Trophoblast cell (in vitro differentiated cells and primary cell): ENCODE measurements around the gene CDSN.

ENCODE experiments used
- DNase-seq, 2 donors: peaks; one replicate each; pipeline ENCODE4 v3.0.0-alpha.2; 2016
- H2AFZ ChIP-seq: 2 replicates; pipeline ENCODE4 v1.6.1; 2013; ENCODE audit warnings: low read length, moderate library complexity, mild to moderate bottlenecking; ENCODE audit not compliant: insufficient read depth, poor library complexity
- H2AK5ac ChIP-seq: 2 replicates; pipeline ENCODE4 v1.6.1; 2013; ENCODE audit warnings: mild to moderate bottlenecking, low read length
- H2BK120ac ChIP-seq: 2 replicates; pipeline ENCODE4 v1.6.1; 2013; ENCODE audit warnings: low read length, mild to moderate bottlenecking, moderate library complexity; ENCODE audit not compliant: insufficient read depth, poor library complexity
- H2BK12ac ChIP-seq: 2 replicates; pipeline ENCODE4 v1.6.1; 2013; ENCODE audit warnings: mild to moderate bottlenecking, low read length, moderate library complexity
- H2BK5ac ChIP-seq: 2 replicates; pipeline ENCODE4 v1.6.1; 2013; ENCODE audit warnings: low read length, low read depth, moderate library complexity, mild to moderate bottlenecking; ENCODE audit not compliant: poor library complexity
- H3K14ac ChIP-seq: 2 replicates; pipeline ENCODE4 v1.6.1; 2013; ENCODE audit warnings: mild to moderate bottlenecking, low read length
- H3K18ac ChIP-seq: 2 replicates; pipeline ENCODE4 v1.6.1; 2013; ENCODE audit warnings: mild to moderate bottlenecking, low read length
- H3K23ac ChIP-seq: 2 replicates; pipeline ENCODE4 v1.6.1; 2013; ENCODE audit warnings: low read length
- H3K27ac ChIP-seq: 2 replicates; pipeline ENCODE4 v1.5.1; 2013; ENCODE audit warnings: low read depth, mild to moderate bottlenecking, inconsistent platforms, low read length, moderate library complexity
- H3K27me3 ChIP-seq: 2 replicates; pipeline ENCODE4 v1.6.1; 2013; ENCODE audit warnings: inconsistent platforms, mild to moderate bottlenecking, low read length, moderate library complexity; ENCODE audit not compliant: insufficient read depth
- H3K36me3 ChIP-seq, 2 experiments: 1 replicate in 1 of 2; 2 replicates in 1 of 2; pipeline ENCODE4 v1.6.1; 2013; ENCODE audit warnings: low read length in 2 of 2, mild to moderate bottlenecking in 2 of 2, moderate library complexity in 1 of 2; ENCODE audit not compliant: insufficient read depth in 2 of 2, control insufficient read depth in 1 of 2
- H3K4ac ChIP-seq: 2 replicates; pipeline ENCODE4 v1.6.1; 2013; ENCODE audit warnings: low read depth, mild to moderate bottlenecking, low read length, moderate library complexity
- H3K4me1 ChIP-seq, 2 experiments: 1 replicate in 1 of 2; 2 replicates in 1 of 2; pipeline ENCODE4 v1.6.1; 2013; ENCODE audit warnings: low read length in 2 of 2, mild to moderate bottlenecking in 2 of 2, moderate library complexity in 1 of 2; ENCODE audit not compliant: insufficient read depth in 2 of 2, control insufficient read depth in 1 of 2
- H3K4me2 ChIP-seq: 2 replicates; pipeline ENCODE4 v1.6.1; 2013; ENCODE audit warnings: inconsistent platforms, mild to moderate bottlenecking, low read length, moderate library complexity
- H3K4me3 ChIP-seq: 2 replicates; pipeline ENCODE4 v1.5.1; 2013; ENCODE audit warnings: mild to moderate bottlenecking, low read depth, low read length, inconsistent platforms
- H3K79me1 ChIP-seq: one replicate; pipeline ENCODE4 v1.6.1; 2013; ENCODE audit warnings: low read length
- H3K79me2 ChIP-seq: 2 replicates; pipeline ENCODE4 v1.6.1; 2013; ENCODE audit warnings: low read length, mild to moderate bottlenecking; ENCODE audit not compliant: control insufficient read depth, insufficient read depth, poor library complexity
- H3K9ac ChIP-seq: 2 replicates; pipeline ENCODE4 v1.6.1; 2013; ENCODE audit warnings: mild to moderate bottlenecking, low read length
- H3K9me3 ChIP-seq: 2 replicates; pipeline ENCODE4 v1.6.1; 2013; ENCODE audit warnings: low read depth, mild to moderate bottlenecking, control low read depth, inconsistent platforms, low read length; ENCODE audit not compliant: insufficient read depth
- H4K12ac ChIP-seq: 2 replicates; pipeline ENCODE4 v1.6.1; 2013; ENCODE audit warnings: low read depth, mild to moderate bottlenecking, low read length, moderate library complexity
- H4K8ac ChIP-seq: 2 replicates; pipeline ENCODE4 v1.6.1; 2013; ENCODE audit warnings: low read depth, mild to moderate bottlenecking, low read length, moderate library complexity
- H4K91ac ChIP-seq: one replicate; pipeline ENCODE4 v1.6.1; 2013; ENCODE audit warnings: low read depth, mild to moderate bottlenecking, low read length, moderate library complexity
- WGBS: extraction: QIAGEN DNeasy Blood & Tissue Kit; methylation state at CpG from one replicate; pipeline ENCODE4 v1.1.7; 2013; ENCODE audit warnings: missing lambda C conversion rate; ENCODE audit not compliant: insufficient read length, insufficient coverage; ENCODE audit errors: extremely low coverage; 5-methylcytosine and 5-hydroxymethylcytosine counted together

CDSN gene

DNA sequence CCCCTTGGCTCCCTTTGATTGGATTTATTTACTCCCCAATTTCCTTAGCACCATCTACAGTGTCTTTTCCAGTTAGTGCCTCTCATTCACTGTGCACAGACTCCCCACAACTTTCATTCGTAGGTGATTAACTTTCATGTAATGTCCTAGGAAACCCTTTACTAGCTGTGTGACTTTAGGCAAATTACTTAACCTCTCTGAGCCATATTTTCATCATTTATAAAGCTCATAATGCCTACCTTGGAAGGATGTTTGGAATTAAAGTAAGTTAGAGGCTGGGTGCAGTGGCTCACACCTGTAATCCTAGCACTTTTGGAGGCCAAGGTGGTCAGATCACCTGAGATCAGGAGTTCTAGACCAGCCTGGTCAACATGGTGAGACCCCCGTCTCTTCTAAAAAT, 28.0 kb downstream of the CDSN start:
- Histone ChIP-seq H3K9ac (no peak overlapping the region), H3K27me3 (no peaks in the 10 kb centered on the region), H4K8ac (no peak overlapping the region), H2BK5ac (no peak overlapping the region), H3K36me3 (no peaks in the 10 kb centered on the region), H4K91ac (no peak overlapping the region), H3K4me1 (no peaks in the 10 kb centered on the region), H3K4me3 (no peak overlapping the region), H2BK120ac (no peak overlapping the region), H3K18ac (no peak overlapping the region), H3K27ac (no peak overlapping the region), H3K23ac (no peak overlapping the region), H3K4ac (no peak overlapping the region), H2BK12ac (no peak overlapping the region), H3K9me3 (no peaks in the 10 kb centered on the region), H3K79me1 (no peaks in the 10 kb centered on the region), H3K14ac (no peak overlapping the region), H4K12ac (no peak overlapping the region), H2AFZ (no peak overlapping the region), H2AK5ac (no peak overlapping the region), H3K4me2 (no peak overlapping the region), H3K79me2 (no peaks in the 10 kb centered on the region)
- no peak for DNase-seq
- WGBS: no CpG with 5 or more reads among the region's 2 CpGs

GRCh38 chr6:31091680-31092079, 28.6 kb downstream of the CDSN start:
- Histone ChIP-seq H2BK5ac (no peak overlapping the region), H4K12ac (no peak overlapping the region), H3K14ac (no peak overlapping the region), H2AK5ac (no peak overlapping the region), H3K27me3 (no peaks in the 10 kb centered on the region), H2BK120ac (no peak overlapping the region), H3K79me1 (no peaks in the 10 kb centered on the region), H3K4me3 (no peak overlapping the region), H3K4ac (no peak overlapping the region), H3K79me2 (no peaks in the 10 kb centered on the region), H2AFZ (no peak overlapping the region), H4K91ac (no peak overlapping the region), H3K4me2 (no peak overlapping the region), H3K23ac (no peak overlapping the region), H4K8ac (no peak overlapping the region), H3K9me3 (no peaks in the 10 kb centered on the region), H2BK12ac (no peak overlapping the region), H3K36me3 (no peaks in the 10 kb centered on the region), H3K4me1 (peaks cover 0 to 4% of the 10 kb centered on the region in 2 experiments), H3K9ac (no peak overlapping the region), H3K18ac (no peak overlapping the region), H3K27ac (no peak overlapping the region)
- no CpG with 5 or more reads among the region's 3 CpGs for WGBS
- no peak for DNase-seq

DNA sequence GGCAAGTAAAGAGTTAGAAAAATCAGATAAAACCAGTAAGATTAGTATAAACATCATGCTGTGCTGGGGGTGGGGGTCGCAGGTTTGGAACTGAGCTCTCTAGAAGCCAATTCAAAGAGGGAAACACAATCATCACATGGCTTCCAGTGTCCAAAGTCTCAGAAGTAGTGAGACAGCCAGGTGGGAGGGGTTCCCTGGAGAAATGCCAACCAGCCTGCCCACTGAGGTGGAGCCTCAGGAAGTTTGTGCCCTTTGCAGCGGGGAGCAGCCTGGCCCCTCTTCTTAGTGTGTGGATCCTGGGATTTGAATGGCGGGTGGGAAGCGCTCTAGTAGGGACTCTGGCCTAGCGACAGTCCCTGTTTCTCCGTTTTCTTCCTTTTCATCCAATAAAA, 29.3 kb downstream of the CDSN start:
- Histone ChIP-seq H4K12ac (no peak overlapping the region), H3K23ac (no peak overlapping the region), H3K4me3 (no peak overlapping the region), H2BK12ac (no peak overlapping the region), H3K18ac (no peak overlapping the region), H3K79me2 (no peaks in the 10 kb centered on the region), H3K36me3 (no peaks in the 10 kb centered on the region), H2BK120ac (no peak overlapping the region), H3K79me1 (peaks cover 3% of the 10 kb centered on the region), H2AFZ (no peak overlapping the region), H3K9ac (no peak overlapping the region), H3K4me2 (no peak overlapping the region), H3K4me1 (peaks cover 3 to 7% of the 10 kb centered on the region in 2 experiments), H3K14ac (no peak overlapping the region), H4K91ac (no peak overlapping the region), H2AK5ac (no peak overlapping the region), H3K4ac (no peak overlapping the region), H3K27ac (no peak overlapping the region), H4K8ac (no peak overlapping the region), H2BK5ac (no peak overlapping the region), H3K27me3 (no peaks in the 10 kb centered on the region), H3K9me3 (no peaks in the 10 kb centered on the region)
- DNase-seq: no peak
- WGBS: no CpG with 5 or more reads among the region's 6 CpGs

GRCh38 chr6:31090275-31090972, 29.8 kb downstream of the CDSN start:
- Histone ChIP-seq H2AFZ (no peak overlapping the region), H2BK12ac (no peak overlapping the region), H3K79me1 (peaks cover 3% of the 10 kb centered on the region), H4K12ac (no peak overlapping the region), H3K4me2 (no peak overlapping the region), H3K36me3 (no peaks in the 10 kb centered on the region), H3K27me3 (no peaks in the 10 kb centered on the region), H2BK5ac (no peak overlapping the region), H3K79me2 (no peaks in the 10 kb centered on the region), H2AK5ac (no peak overlapping the region), H3K4ac (no peak overlapping the region), H4K91ac (no peak overlapping the region), H3K14ac (no peak overlapping the region), H3K18ac (no peak overlapping the region), H3K4me3 (no peak overlapping the region), H2BK120ac (no peak overlapping the region), H3K9ac (no peak overlapping the region), H3K23ac (no peak overlapping the region), H3K27ac (no peak overlapping the region), H3K4me1 (peaks cover 3 to 7% of the 10 kb centered on the region in 2 experiments), H3K9me3 (no peaks in the 10 kb centered on the region), H4K8ac (no peak overlapping the region)
- DNase-seq: no peak
- no CpG with 5 or more reads among the region's 3 CpGs for WGBS
